Spleen (tissue), 11 donors: ENCODE data around the gene GAB3. TPM values are rescaled to one million over a fixed set of nuclear protein-coding genes. Genes with fewer than 3 reads are reported as not detected.

Experiments
- DNase-seq: peaks from one replicate; pipeline ENCODE4 v3.0.0-alpha.2; 2020
- H3K27ac ChIP-seq, 8 donors: fragments of 200-600 bp; sonication (generic) in 7 of 8; 1 replicate in 4 of 8; 2 replicates in 4 of 8; pipeline versions ENCODE4 v1.5.0 to v1.8.0; 2016 to 2021; ENCODE audit warnings: inconsistent platforms in 4 of 8, mild to moderate bottlenecking in 4 of 8, moderate library complexity in 1 of 8
- H3K27me3 ChIP-seq, 7 donors: fragments of 200-600 bp; sonication (generic) in 6 of 7; replicated peaks in 1 of 7; 1 replicate in 4 of 7; 2 replicates in 3 of 7; pipeline versions ENCODE4 v1.5.0 to v1.8.0; 2016 to 2021; ENCODE audit warnings: inconsistent platforms in 3 of 7, mild to moderate bottlenecking in 1 of 7
- H3K36me3 ChIP-seq, 6 donors: fragments of 200-600 bp; sonication (generic) in 5 of 6; 1 replicate in 4 of 6; 2 replicates in 2 of 6; pipeline versions ENCODE4 v1.5.0 to v1.8.0; 2016 to 2021; ENCODE audit warnings: inconsistent platforms in 2 of 6
- H3K4me1 ChIP-seq, 6 donors: fragments of 200-600 bp; sonication (generic) in 5 of 6; 1 replicate in 3 of 6; 2 replicates in 3 of 6; pipeline versions ENCODE4 v1.5.0 to v1.8.0; 2016 to 2021; ENCODE audit warnings: inconsistent platforms in 3 of 6
- H3K4me3 ChIP-seq, 8 donors: fragments of 200-600 bp; sonication (generic) in 7 of 8; 1 replicate in 4 of 8; 2 replicates in 4 of 8; pipeline versions ENCODE4 v1.5.0 to v1.8.0; 2016 to 2021; ENCODE audit warnings: inconsistent platforms in 4 of 8, mild to moderate bottlenecking in 4 of 8, moderate library complexity in 2 of 8
- H3K9me3 ChIP-seq, 8 donors: fragments of 200-600 bp; sonication (generic) in 7 of 8; 1 replicate in 4 of 8; 2 replicates in 4 of 8; pipeline versions ENCODE4 v1.5.0 to v1.8.0; 2016 to 2021; ENCODE audit warnings: inconsistent platforms in 4 of 8
- POLR2A ChIP-seq, 3 donors: fragments of 450-650 bp; IDR thresholded peaks; one replicate each; pipeline ENCODE4 v1.5.1; 2017; ENCODE audit warnings: antibody characterized with exemption in 3 of 3, mild to moderate bottlenecking in 1 of 3
- POLR2AphosphoS5 ChIP-seq, 3 donors: sonication (generic); formaldehyde crosslinking; IDR thresholded peaks; one replicate each; pipeline ENCODE4 v1.5.1; 2017; ENCODE audit warnings: antibody characterized with exemption in 3 of 3
- WGBS, 5 donors: extraction: QIAGEN DNeasy Blood & Tissue Kit in 3 of 5; methylation state at CpG; one replicate each; pipeline versions ENCODE4 v1.1.5 to v1.1.7; 2013 to 2018; 5-methylcytosine and 5-hydroxymethylcytosine counted together
- intact Hi-C: fragments of 100-400 bp; cut with DNase I; formaldehyde crosslinking; loops from one replicate; pipeline ENCODE4 v1.15.0; 2023; ENCODE audit warnings: low total_unique reads
- polyA plus RNA-seq, 3 donors: library from polyadenylated mRNA; stranded (reverse); fragments of 200-250 nt; gene quantifications; one replicate each; pipeline ENCODE4 v1.2.1, GENCODE V29; 2013
- total RNA-seq, 7 donors: library from RNA; depleted of rRNA in 3 of 7; stranded (reverse); fragments of >200 nt in 3 of 7; fragmentation: NEBNext Ultra II Directional in 4 of 7; extraction: Animal tissue kit (Norgen Biotek cat#: 25700) in 4 of 7; gene quantifications; one replicate each; pipeline versions ENCODE4 v1.1.0 to v1.2.1, GENCODE V29; 2016 to 2021
- TF ChIP-seq, protein P1 (sequence below), 11 experiments: fragments of 200-600 bp in 7 of 11; fragments of 450-650 bp in 4 of 11; sonication (generic) in 4 of 11; IDR thresholded peaks in 8 of 11; conservative IDR thresholded peaks in 3 of 11; 1 replicate in 7 of 11; 2 replicates in 4 of 11; pipeline versions ENCODE4 v1.4.0 to v1.8.0; 2016 to 2021; ENCODE audit warnings: antibody characterized with exemption in 11 of 11, inconsistent platforms in 4 of 11, mild to moderate bottlenecking in 1 of 11
- donor health status: healthy with polysubstance abuse.
- donor health status: DM: no; HTN: no; CAD: no; lungs with moderate emphysema.
- donor health status: DM: no; HTN: no; CAD: no.
- donor health status: Bipolar disorder and iron deficiency.
- donor health status: healthy.
- donor health status: DM: no; HTN: no; CAD: no.
- donor health status: DM: yes; HTN: yes; CAD: no.

The GAB3 gene
- total and polyA plus RNA-seq, 10 donors: 7.4 to 40.3 (median 32.3) TPM

DNA sequence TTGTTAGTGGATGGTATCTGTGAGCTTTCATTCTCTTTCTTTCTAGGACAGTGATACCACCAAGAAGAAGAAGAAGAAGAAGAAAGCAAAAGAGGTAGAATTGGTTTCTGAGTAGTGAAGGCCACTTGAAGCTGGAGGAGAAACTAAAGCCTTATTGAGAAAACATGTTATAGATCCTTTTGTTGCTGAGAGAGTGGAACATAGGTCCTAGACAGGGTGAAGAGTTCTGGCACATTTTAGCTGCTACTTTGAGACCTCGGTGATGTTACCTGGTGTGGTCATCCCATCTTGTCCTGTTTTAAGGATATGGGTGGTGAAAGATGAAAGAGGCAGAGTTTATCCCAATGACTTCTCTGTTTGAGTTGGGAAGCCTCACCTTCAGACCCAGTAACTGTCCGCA, 25.9 kb upstream of the GAB3 start:
- H3K4me3 ChIP-seq: no peak overlapping the region
- H3K27me3 ChIP-seq: no peaks in the 10 kb centered on the region
- H3K36me3 ChIP-seq: peaks cover 0 to 99% (median 28%) of the 10 kb centered on the region in 6 donors
- TF ChIP-seq, protein P1, sequence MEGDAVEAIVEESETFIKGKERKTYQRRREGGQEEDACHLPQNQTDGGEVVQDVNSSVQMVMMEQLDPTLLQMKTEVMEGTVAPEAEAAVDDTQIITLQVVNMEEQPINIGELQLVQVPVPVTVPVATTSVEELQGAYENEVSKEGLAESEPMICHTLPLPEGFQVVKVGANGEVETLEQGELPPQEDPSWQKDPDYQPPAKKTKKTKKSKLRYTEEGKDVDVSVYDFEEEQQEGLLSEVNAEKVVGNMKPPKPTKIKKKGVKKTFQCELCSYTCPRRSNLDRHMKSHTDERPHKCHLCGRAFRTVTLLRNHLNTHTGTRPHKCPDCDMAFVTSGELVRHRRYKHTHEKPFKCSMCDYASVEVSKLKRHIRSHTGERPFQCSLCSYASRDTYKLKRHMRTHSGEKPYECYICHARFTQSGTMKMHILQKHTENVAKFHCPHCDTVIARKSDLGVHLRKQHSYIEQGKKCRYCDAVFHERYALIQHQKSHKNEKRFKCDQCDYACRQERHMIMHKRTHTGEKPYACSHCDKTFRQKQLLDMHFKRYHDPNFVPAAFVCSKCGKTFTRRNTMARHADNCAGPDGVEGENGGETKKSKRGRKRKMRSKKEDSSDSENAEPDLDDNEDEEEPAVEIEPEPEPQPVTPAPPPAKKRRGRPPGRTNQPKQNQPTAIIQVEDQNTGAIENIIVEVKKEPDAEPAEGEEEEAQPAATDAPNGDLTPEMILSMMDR (IDR thresholded peaks at IDR 0.05 in 8 of 11, conservative IDR thresholded peaks at IDR 0.05 in 3 of 11): no peak
- no peak for TF ChIP-seq POLR2AphosphoS5 (IDR thresholded peaks at IDR 0.05)
- TF ChIP-seq POLR2A (IDR thresholded peaks at IDR 0.05): no peak
- no peak for DNase-seq
- 84 to 97% (median 93%) methylated on average over 2 of the region's 2 CpGs for WGBS, 5 donors
- intact Hi-C loops: no loop called here
- no peaks in the 10 kb centered on the region for H3K9me3 ChIP-seq
- H3K4me1 ChIP-seq: no peaks in the 10 kb centered on the region
- no peak overlapping the region for H3K27ac ChIP-seq

DNA sequence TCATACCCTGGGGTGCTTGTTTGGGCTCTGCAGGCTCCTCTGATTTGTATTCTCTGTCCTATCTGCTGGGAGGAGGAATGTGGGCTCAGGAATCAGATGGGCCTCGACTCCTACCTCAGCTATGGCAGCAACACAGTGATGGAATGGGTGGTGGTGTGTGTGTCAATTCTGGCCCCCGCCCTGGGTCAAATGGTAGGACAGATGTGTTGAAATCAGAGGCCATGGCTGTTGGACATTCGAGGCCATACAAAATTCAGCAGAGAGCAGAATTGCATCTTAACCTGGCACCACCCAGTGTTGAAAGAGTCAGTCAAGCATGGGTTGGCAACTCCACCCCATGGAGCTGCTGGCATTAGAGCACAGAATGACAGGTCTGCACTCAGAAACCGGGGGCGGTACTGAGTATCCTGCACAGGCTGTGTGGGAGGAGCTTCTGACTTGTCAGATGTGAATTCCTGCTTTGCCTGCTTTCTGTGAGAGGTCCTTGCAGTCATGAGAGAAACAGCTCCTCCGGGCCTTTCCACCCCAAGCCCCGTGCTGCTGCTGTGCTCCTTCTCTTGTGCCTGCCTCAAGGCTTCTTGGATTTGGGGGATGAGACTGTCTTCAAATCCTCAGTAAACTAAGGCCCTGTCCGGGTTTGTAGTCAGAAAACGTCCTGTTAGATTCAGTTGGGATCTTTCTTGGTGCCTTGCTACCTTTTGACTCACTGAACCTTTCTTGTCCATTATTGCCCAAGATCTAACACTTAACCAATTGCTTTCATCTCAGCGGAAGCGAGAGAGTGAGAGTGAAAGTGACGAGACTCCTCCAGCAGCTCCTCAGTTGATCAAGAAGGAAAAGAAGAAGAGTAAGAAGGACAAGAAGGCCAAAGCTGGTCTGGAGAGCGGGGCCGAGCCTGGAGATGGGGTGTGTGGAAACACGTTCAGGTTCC, 24.8 kb upstream of the GAB3 start:
- Histone ChIP-seq H3K9me3 (no peaks in the 10 kb centered on the region), H3K27me3 (no peaks in the 10 kb centered on the region), H3K4me3 (no peak overlapping the region), H3K36me3 (peaks cover 0 to 99% (median 33%) of the 10 kb centered on the region in 6 donors), H3K4me1 (no peaks in the 10 kb centered on the region), H3K27ac (no peak overlapping the region)
- intact Hi-C loops: no loop called here
- TF ChIP-seq POLR2A (IDR thresholded peaks at IDR 0.05): no peak
- no peak for TF ChIP-seq POLR2AphosphoS5 (IDR thresholded peaks at IDR 0.05)
- TF ChIP-seq, protein P1 (IDR thresholded peaks at IDR 0.05 in 8 of 11, conservative IDR thresholded peaks at IDR 0.05 in 3 of 11): no peak
- 76 to 88% (median 84%) methylated on average over 13 to 15 of the region's 15 CpGs for WGBS, 5 donors
- no peak for DNase-seq

DNA sequence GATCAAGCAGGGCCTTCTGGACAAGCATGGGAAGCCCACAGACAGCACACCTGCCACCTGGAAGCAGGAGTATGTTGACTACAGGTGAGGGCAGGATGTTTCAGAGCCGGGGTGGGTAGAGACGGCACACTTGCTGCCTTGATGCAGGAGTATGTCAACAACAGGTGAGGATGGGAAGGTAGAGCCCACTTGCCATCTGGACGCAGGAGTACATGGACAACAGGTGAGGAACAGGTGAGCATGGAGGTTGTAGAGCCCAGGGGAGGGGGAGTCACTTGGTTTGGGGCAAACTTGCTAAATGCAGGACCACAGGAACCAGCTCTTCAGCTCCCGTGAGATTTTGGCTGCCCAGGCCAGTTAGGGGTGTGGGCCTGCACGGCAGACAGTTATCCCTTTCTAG, 23.7 kb upstream of the GAB3 start:
- no peak for DNase-seq
- Histone ChIP-seq H3K27me3 (no peaks in the 10 kb centered on the region), H3K4me1 (no peaks in the 10 kb centered on the region), H3K9me3 (no peaks in the 10 kb centered on the region), H3K36me3 (peaks cover 0 to 99% (median 44%) of the 10 kb centered on the region in 6 donors), H3K27ac (no peak overlapping the region), H3K4me3 (no peak overlapping the region)
- intact Hi-C loops: no loop called here
- 63 to 92% (median 90%) methylated on average over 4 to 5 of the region's 5 CpGs for WGBS, 5 donors
- TF ChIP-seq, protein P1 (IDR thresholded peaks at IDR 0.05 in 8 of 11, conservative IDR thresholded peaks at IDR 0.05 in 3 of 11): no peak
- TF ChIP-seq POLR2AphosphoS5 (IDR thresholded peaks at IDR 0.05) (no peak), POLR2A (IDR thresholded peaks at IDR 0.05) (no peak)
